HEK293T (cell line): ENCODE measurements around the gene PPP2R5C.

Source experiments
- CTCF ChIA-PET: fragments of 350-600 bp; formaldehyde crosslinking; extraction: SDS; loops from one replicate; lab custom pipeline; 2021; ENCODE audit warnings: antibody characterized with exemption, inconsistent platforms; lab: Yijun Ruan, JAX
- POLR2A ChIA-PET: fragments of 350-600 bp; formaldehyde crosslinking; extraction: SDS; loops from one replicate; lab custom pipeline; 2020; ENCODE audit warnings: antibody characterized with exemption, inconsistent platforms; lab: Yijun Ruan, JAX
- DNase-seq: peaks from one replicate; pipeline ENCODE4 v3.0.0; 2012; ENCODE audit warnings: mixed read lengths; ENCODE audit errors: extremely low spot score
- ARNT ChIP-seq: fragments of 450-650 bp; IDR thresholded peaks from 2 replicates; pipeline ENCODE4 v1.6.1; 2017; ENCODE audit warnings: mild to moderate bottlenecking
- BHLHE40 ChIP-seq: fragments of 450-650 bp; IDR thresholded peaks from 2 replicates; pipeline ENCODE4 v1.6.1; 2016; ENCODE audit warnings: mild to moderate bottlenecking, moderate library complexity, borderline replicate concordance
- CTBP1 ChIP-seq: fragments of 450-650 bp; IDR thresholded peaks from 2 replicates; pipeline ENCODE4 v1.6.1; 2016; ENCODE audit warnings: borderline replicate concordance
- ELF4 ChIP-seq: fragments of 450-650 bp; IDR thresholded peaks from 2 replicates; pipeline ENCODE4 v1.6.1; 2017; ENCODE audit warnings: antibody characterized with exemption
- FOXA1 ChIP-seq: fragments of 450-650 bp; IDR thresholded peaks from 2 replicates; pipeline ENCODE4 v1.6.1; 2016; ENCODE audit warnings: mild to moderate bottlenecking
- FOXK2 ChIP-seq: fragments of 450-650 bp; IDR thresholded peaks from 2 replicates; pipeline ENCODE4 v1.6.1; 2016; ENCODE audit warnings: mild to moderate bottlenecking
- FOXM1 ChIP-seq: fragments of 450-650 bp; IDR thresholded peaks from 2 replicates; pipeline ENCODE4 v1.6.1; 2017; ENCODE audit warnings: mild to moderate bottlenecking, borderline replicate concordance
- HDGF ChIP-seq: fragments of 450-650 bp; IDR thresholded peaks from 2 replicates; pipeline ENCODE4 v1.6.1; 2017; ENCODE audit warnings: antibody characterized with exemption, borderline replicate concordance
- L3MBTL2 ChIP-seq: fragments of 450-650 bp; conservative IDR thresholded peaks from 2 replicates; pipeline ENCODE4 v1.6.1; 2016; ENCODE audit warnings: mild to moderate bottlenecking
- LEF1 ChIP-seq: fragments of 450-650 bp; IDR thresholded peaks from 2 replicates; pipeline ENCODE4 v1.6.1; 2017; ENCODE audit warnings: mild to moderate bottlenecking, borderline replicate concordance
- NFRKB ChIP-seq: fragments of 450-650 bp; IDR thresholded peaks from 2 replicates; pipeline ENCODE4 v1.6.1; 2016; ENCODE audit warnings: mild to moderate bottlenecking, moderate library complexity
- SP1 ChIP-seq: fragments of 450-650 bp; IDR thresholded peaks from 2 replicates; pipeline ENCODE4 v1.6.1; 2017
- SUZ12 ChIP-seq: fragments of 450-650 bp; IDR thresholded peaks from 2 replicates; pipeline ENCODE4 v1.6.1; 2016; ENCODE audit warnings: mild to moderate bottlenecking
- TARDBP ChIP-seq: fragments of 450-650 bp; IDR thresholded peaks from 2 replicates; pipeline ENCODE4 v1.6.1; 2016
- ZNF384 ChIP-seq: fragments of 450-650 bp; IDR thresholded peaks from 2 replicates; pipeline ENCODE4 v1.6.1; 2016
- TF ChIP-seq, protein P1 (sequence below): fragments of 450-650 bp; IDR thresholded peaks from 2 replicates; pipeline ENCODE4 v1.6.1; 2016

PPP2R5C gene

DNA sequence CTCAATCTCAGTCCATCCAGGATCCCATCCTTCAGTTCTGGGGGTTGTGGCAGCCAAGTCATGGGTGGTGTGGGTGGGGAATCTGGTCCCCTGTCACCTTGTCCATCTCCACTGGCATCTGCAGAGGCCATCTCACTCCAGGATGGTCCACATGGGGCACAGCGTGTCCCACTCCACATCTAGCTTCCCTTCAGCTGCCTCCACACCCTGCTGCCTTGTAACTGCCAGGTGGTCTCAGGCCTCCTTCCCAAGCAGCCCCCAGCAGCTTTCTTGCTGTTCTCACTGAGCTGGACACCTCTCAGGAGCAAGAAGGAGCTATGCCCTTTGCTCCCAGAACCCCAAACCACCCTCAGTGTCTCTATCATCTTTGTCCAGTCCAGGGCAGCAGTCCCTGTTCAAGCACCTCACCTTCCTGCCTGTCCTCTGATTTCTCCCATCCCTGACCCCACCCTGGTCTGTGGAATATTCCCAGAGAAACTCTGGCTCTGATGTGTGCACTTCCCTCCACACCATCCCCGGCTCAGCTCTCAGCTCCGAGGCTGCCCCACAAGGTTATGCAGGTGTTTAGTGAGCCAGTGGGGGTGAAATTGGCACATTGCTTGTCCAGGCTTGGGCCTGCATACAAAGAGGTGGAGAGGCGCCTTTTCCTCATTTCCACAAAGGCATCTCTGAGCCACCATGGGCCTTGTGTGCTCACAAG is 189.2 kb downstream of the PPP2R5C start:
- POLR2A ChIA-PET: no interaction called here
- DNase-seq: no peak
- CTCF ChIA-PET: interaction anchor here (1.0 kb wide), 1 partner anchor 15 kb away, joined by 3 read pairs; no protein-coding TSS in a partner anchor
- TF ChIP-seq LEF1 (no peak), SUZ12 (no peak), NFRKB (no peak), CTBP1 (no peak), ELF4 (no peak), SP1 (no peak), HDGF (no peak), ARNT (no peak), FOXK2 (no peak), TARDBP (no peak), FOXM1 (no peak), L3MBTL2 (no peak), ZNF384 (no peak), BHLHE40 (no peak)
- TF ChIP-seq, protein P1, sequence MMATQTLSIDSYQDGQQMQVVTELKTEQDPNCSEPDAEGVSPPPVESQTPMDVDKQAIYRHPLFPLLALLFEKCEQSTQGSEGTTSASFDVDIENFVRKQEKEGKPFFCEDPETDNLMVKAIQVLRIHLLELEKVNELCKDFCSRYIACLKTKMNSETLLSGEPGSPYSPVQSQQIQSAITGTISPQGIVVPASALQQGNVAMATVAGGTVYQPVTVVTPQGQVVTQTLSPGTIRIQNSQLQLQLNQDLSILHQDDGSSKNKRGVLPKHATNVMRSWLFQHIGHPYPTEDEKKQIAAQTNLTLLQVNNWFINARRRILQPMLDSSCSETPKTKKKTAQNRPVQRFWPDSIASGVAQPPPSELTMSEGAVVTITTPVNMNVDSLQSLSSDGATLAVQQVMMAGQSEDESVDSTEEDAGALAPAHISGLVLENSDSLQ: no peak

DNA sequence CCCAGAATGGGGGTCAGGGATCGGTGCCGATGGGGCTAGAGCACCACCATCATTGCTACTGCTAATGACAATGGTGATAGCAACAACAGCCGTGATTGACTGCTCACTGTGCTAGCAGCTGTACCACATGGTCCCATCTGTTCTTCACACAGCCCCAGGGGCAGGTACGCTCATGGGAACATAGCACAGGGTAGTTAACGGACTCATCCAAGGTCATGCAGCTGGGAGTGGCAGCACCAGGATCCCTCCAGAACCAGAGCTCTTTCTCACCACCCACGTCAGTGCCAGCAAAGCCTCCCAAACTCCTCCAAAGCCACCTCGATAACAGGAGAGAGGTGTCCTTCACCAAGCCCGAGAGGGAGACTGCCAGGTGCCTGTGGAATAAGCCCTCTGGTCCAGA is 191.6 kb downstream of the PPP2R5C start:
- CTCF ChIA-PET: interaction anchor here (0.7 to 0.9 kb wide), 2 partner anchors 14 to 277 kb away, joined by 3 to 5 read pairs; no protein-coding TSS in a partner anchor
- POLR2A ChIA-PET: interaction anchor here (1.4 kb wide), 1 partner anchor 182 kb away, joined by 4 read pairs; no protein-coding TSS in a partner anchor
- TF ChIP-seq ELF4 (no peak), ZNF384 (no peak), FOXM1 (no peak), BHLHE40 (no peak), CTBP1 (no peak), SUZ12 (no peak), L3MBTL2 (no peak), LEF1 (no peak), ARNT (no peak), FOXK2 (no peak), SP1 (no peak), TARDBP (no peak), HDGF (no peak), NFRKB (no peak), FOXA1 (no peak)
- TF ChIP-seq, protein P1: no peak
- no peak for DNase-seq

DNA sequence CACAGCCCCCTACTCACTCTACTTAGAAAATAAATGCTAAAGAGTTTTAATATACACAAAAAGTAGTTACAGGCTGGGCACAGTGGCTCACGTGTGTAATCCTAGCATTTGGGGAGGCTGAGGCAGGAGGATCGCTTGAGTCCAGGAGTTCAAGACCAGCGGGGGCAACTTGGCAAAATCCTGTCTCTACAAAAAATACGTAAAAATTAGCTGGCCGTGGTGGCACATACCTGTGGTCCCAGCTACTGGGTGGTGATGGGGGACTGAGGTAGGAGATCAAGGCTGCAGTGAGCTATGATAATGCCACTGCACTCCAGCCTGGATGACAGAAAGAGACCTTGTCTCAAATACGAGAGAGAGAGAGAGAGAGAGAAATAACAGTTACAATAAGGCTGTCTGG is 193.0 kb downstream of the PPP2R5C start:
- TF ChIP-seq TARDBP (no peak), NFRKB (no peak), FOXM1 (no peak), ARNT (no peak), FOXK2 (no peak), HDGF (no peak), L3MBTL2 (no peak), FOXA1 (no peak), BHLHE40 (no peak), SUZ12 (no peak), ELF4 (no peak), ZNF384 (no peak), CTBP1 (no peak), SP1 (no peak), LEF1 (no peak)
- TF ChIP-seq, protein P1: no peak
- CTCF ChIA-PET: no interaction called here
- DNase-seq: no peak
- POLR2A ChIA-PET: interaction anchor here (1.1 to 1.4 kb wide), 2 partner anchors 133 to 184 kb away, joined by 4 to 5 read pairs; no protein-coding TSS in a partner anchor

DNA sequence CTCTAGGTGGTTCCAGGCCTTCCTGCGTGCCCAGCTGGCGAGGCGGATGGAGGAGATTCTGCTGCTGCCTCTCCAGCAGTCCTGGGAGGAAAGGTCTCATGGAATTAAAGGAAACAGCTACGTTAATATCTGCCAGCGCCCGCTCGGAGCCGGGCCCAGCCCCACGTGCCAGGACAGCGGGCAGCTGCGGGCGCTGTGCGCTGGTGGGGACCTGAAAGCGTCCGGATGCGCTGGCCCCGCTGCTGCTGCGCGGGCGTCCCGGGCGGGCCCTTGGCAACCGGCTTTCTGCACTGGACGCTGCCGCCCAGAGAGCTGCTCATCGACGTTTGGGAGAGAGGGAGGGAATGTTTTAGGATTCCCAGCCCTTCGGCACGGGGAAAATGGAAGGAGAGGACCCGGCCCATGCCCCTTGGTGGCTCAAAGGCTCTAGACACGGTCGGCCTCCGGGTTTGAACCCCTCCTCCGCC is 194.2 kb downstream of the PPP2R5C start:
- TF ChIP-seq FOXA1 (no peak), FOXK2 (no peak), TARDBP (no peak), ELF4 (no peak), SP1 (no peak), LEF1 (no peak), ARNT (no peak), HDGF (no peak), BHLHE40 (no peak), CTBP1 (no peak), FOXM1 (no peak), SUZ12 (no peak), L3MBTL2 (no peak), ZNF384 (no peak), NFRKB (no peak)
- TF ChIP-seq, protein P1: no peak
- ChIA-PET POLR2A (no interaction called here), CTCF (no interaction called here)
- no peak for DNase-seq
